HG03103 (cell line): ENCODE measurements around the gene PRKN.
"Not testable (repeated sequence)": the region's sequence is repeated elsewhere in the genome, so short reads cannot be mapped to it uniquely, and the experiment has no call there.

ENCODE experiments used
- ATAC-seq: cut with Tn5 transposase; IDR thresholded peaks from one replicate; pipeline ENCODE4 v1.9.1; 2021; ENCODE audit warnings: low read depth; ENCODE audit not compliant: unreplicated experiment

Gene PRKN

DNA sequence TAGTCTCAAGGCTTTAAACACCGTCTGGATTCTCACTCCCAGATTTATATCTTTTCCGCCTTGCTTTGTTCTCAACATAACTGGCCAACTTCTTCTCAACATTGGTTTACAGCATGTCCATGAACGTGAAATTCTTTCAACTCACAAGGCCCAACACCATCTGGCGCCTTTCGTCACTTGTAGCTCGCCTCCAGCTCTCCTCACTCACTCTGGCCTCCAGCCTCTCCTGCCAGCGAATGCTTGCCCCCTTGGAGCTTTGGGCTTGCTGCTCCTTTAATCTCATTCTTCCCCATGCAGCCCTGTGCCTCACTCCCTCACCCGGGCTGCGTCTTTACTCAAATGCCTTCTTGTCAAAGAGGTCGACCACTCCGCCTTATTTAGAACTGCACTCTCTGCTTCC, 324.5 kb downstream of the PRKN start:
- no peak for ATAC-seq

DNA sequence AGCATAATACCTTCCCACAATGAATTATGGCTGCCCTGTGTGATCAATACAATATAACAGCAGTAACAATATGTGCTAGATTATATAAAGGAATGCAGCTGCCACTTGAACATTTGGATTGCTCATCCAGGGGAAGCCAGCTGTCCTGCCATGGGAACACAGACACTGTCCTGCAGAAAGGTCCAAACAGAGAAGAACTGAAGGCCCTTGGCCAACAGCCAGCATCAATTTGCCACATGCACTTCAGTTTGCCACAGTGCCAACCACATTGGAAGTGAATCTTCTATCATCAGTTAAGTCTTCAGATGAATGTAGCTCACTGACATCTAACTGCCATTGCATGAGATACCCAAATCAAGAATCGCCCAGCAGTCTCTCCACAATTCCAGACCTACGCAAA, 332.4 kb downstream of the PRKN start:
- ATAC-seq, result no peak

- not testable (repeated sequence) for ATAC-seq
Measured at GRCh38 chr6:162390961-162391811, 336.4 kb downstream of the PRKN start.

DNA sequence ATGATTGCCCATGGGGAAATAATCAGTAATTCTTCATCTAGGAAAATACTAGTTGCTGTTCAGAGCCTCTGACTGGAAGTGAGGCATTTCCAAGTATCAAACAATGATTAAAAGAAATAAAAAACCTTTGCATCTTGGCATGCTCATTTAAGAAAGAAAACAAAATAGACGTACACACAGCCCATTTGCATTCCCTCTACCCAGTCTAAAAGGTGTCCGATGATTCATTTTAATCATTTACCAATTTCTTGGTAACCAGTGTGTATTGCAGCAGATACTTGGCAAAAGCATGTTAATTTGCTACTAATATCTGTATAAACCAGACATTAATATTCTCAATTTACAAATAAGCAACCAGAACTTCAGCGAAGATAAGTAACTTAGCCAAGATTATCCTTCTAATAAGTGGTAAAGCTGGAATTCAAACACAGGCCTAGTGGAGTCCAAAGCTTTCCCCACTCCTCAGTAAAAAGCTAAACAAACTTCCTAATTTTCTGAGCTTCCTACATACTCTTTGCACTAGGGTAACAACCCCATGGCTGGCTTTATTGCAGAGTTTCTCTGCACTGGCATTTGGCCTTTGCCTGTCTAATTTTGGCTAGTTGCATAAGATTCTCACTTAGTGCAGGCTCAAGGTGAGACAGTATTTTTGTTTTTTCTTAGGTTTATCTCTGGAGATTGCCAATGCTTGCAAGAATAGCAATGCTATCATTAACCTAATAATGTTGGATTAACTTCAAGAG, 338.1 kb downstream of the PRKN start:
- no peak for ATAC-seq

- ATAC-seq, result no peak
Measured at GRCh38 chr6:162388383-162388777, 339.2 kb downstream of the PRKN start.

DNA sequence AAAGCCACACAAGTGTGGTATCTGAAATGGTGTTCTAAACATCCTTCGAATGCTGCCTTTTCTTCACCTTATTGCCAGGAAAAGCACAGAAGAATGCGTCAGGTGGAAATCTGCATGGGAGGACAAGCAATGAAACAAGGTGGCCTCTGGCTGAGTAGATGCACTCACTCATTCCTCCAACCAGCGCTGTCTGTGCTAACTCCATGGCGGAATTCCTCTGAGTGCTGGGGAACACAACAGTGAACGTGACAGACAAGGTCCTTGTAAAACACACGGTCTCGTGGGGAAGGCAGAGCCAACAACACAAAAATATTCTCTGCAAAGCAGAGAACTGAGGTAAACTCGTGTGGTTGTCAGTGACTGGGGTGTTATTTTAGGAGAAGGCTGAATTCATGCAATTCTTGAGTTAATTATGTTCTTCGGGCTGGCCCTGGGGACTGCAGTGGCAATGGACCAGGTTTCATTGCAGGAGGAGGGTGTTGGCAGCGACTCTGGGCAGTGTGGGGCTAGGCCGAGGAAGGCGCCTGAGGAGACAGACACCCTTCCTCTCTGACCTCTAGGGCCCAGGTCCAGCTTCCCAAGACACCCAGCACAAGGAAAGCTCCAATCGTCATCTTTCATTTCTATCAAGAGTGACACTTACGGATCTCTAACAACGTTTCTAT, 339.7 kb downstream of the PRKN start:
- no peak for ATAC-seq

DNA sequence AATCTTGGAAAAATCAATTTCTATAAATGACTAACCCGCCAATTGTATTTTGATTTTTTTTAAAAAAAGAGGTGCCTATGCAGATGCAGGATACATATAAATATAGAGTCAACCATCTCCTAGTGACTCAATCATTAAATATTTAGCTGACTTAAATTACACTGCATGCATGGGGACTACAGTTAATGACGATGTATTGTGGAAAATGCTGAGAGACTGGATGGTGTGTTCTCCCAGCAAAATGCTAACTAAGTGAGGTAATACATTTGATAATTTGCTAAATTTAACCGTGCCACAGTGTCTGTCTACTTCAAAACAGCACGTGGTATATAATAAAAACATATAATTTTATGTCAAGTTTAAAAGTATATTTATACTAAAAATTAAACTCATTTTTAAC, 341.6 kb downstream of the PRKN start:
- no peak for ATAC-seq

DNA sequence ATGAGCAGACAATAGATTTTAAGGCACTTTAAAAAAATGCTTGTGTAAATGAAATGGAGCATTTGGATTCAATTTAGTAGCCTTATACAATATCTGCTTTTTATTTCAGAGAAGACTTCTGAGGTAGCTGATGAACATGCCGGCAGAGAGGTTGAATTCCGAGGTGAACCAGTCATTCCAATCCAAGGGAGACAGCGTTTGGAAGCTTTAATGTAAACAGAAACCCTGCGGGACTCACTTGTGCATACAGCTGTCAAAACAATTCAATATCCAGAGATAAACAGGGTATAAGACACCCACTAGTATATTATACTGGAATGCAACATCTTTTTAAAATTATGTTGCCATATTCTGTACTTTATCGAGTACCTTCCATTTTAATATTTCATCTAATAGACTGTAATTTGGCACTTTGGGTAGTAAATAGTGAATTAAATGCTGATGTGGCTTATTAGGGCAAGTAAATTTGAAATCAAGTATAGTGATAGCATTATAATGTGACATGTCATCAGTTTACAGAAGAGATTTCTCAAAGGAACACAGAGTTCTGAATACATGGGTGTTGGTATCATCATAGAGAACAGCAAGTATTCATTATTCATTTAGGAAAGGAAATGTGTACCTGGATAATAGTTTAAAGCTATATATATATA, 347.7 kb downstream of the PRKN start:
- no peak for ATAC-seq

- no peak for ATAC-seq
Measured at GRCh38 chr6:162377735-162378134, 349.8 kb downstream of the PRKN start.

- ATAC-seq, result no peak
Measured at GRCh38 chr6:162373868-162374267, 353.7 kb downstream of the PRKN start.

GRCh38 chr6:162373192-162373591, 354.4 kb downstream of the PRKN start:
- no peak for ATAC-seq

DNA sequence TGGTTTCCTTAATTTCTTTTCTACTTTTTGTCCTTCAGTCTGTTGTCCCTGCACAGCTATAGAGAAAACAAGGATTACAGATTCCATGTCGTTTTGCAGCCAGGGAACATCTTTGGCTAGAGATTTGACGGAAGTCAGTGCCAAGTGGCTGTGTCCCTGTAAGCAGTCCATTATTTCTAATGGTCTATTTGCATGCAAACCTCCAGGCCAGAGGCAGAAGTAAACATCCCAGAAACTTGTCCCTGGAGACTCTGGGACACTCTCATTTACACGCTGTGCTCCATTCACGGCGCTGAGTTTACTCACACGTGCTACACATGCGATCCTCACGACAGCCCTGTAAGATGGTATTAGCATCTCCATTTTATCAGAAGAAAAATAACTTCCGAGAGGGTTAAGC, 355.5 kb downstream of the PRKN start:
- no peak for ATAC-seq

DNA sequence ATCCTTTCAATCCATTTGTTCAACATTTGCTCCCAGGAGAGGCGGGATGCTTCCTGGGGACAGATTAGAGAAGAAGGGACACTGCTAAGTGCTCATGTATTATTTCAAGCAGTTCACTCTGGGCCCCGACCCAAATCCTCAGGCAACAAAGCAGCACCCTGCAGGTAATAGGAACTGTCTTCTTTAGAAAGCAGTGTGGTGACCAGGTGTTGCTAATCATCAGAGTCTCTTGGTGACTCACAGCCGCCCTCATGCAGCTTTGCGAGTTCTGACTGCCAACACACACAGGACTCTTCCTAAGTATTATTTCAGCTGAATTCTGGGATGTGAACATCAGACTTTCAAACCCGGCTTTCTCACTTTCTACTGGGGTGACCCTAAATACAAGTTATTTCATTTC, 356.4 kb downstream of the PRKN start:
- no peak for ATAC-seq

- no peak for ATAC-seq
Measured at GRCh38 chr6:162369091-162369490, 358.5 kb downstream of the PRKN start.

DNA sequence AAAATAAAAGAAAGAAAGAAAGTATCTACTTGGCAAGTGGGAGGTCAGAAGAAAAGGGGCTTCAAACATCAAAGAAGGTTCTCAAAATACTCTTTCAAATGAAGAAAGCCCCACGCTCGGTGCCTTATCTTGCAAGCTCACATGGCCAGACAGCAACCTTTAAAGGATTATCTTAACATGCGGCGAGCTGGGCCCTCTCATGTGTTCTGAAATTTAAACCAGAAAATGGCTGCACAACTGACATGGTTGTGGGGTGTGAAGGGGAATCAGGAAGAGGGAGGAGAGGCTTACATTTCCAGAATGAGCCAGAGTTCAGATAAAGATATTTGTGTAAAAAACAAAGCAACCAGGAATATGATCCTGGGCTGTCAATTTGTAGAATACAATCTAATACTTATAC, 363.1 kb downstream of the PRKN start:
- ATAC-seq, result no peak

- ATAC-seq, result no peak
Measured at GRCh38 chr6:162363757-162364156, 363.8 kb downstream of the PRKN start.

DNA sequence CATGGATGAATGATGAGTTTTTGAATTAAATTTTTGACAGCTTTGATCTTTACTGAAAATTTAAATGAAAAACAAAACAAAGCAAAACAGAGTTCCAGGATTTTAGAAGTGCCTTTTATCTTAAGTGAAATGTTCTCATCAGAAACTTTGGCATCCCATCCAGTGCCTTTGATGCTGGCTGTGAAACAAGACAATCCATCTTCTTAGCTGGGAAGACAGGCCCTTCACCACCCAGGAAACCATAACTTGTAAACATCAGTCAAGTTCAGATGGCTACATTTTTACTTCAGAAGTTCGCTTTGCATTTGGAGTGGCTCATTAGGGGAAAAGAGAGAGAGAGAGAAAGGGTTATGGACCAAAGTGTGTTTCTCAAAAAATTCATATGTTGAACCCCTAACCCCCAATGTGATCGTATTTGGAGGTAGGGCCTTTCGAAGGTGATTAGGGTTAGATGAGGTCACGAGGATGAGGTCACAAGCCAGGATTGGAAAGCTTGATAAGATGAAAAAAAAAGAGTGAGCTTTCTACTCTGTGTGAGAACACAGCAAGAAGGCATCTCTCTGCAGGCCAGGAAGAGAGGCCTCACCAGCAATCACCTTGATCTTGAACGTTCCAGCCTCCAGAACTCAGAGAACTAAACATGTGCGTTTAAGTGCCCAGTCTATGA, 366.5 kb downstream of the PRKN start:
- no peak for ATAC-seq

DNA sequence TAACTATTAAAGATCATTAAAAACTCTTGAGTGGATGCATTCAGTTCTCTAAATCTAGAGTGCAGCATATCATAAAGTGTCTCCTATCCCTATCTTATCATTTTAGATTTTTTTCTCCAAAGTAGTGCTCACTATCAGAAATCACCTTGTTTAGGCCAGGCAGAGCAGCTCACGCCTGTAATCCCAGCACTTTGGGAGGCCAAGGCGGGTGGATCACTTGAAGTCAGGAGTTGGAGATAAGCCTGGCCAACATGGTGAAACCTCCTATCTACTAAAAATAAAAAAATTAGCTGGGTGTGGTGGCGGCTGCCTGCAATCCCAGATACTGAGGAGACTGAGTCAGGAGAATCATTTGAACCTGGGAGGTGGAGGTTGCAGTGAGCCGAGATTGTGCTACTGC, 368.9 kb downstream of the PRKN start:
- ATAC-seq, result no peak

DNA sequence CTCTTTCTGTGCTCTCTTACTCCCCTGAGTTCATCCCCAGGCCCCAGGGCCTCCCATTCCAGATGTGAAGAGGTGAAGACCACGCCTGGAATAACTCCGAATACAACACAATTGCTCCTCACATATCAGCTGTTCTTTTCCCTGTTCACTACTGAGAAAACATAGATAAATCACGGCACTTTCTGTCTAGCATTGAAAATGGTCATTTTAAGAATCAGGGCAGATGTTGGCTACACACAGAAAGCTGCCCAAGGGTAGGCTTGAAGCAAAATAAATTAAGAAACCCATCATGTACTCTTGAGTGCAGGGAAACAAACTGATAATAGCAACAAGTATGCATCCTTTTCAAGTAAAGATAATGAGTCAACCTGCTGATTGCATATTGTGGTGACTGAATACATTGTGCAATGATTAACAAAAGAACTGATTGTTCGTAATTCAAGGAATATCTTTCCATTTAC, 382.5 kb downstream of the PRKN start:
- ATAC-seq, result no peak

GRCh38 chr6:162344646-162345010, 382.9 kb downstream of the PRKN start:
- no peak for ATAC-seq
